Measurements from ENCODE around the gene OLFML1. TPM values are rescaled to one million over a fixed set of nuclear protein-coding genes. Genes with fewer than 3 reads are reported as not detected.

The OLFML1 gene
- total RNA-seq, 1 donor from 2014 or later: not detected

- Mint-ChIP-seq H3K27ac (ENCODE audit: unreplicated experiment) (no peak overlapping the region), H3K27me3 (ENCODE audit: low read depth, unreplicated experiment) (peaks cover 2% of the 10 kb centered on the region), H3K4me3 (ENCODE audit: unreplicated experiment) (no peak overlapping the region), H3K36me3 (ENCODE audit: low read depth, unreplicated experiment) (no peaks in the 10 kb centered on the region), H3K9me3 (ENCODE audit: unreplicated experiment) (no peaks in the 10 kb centered on the region), H3K4me1 (ENCODE audit: low read depth, unreplicated experiment) (peaks cover 9% of the 10 kb centered on the region)
- Histone ChIP-seq H3K27me3 (ENCODE audit: insufficient read depth, low read length) (no peaks in the 10 kb centered on the region), H3K9me3 (ENCODE audit: insufficient read depth, low read depth, low read length) (no peaks in the 10 kb centered on the region), H3K4me3 (ENCODE audit: insufficient read depth, low read depth, low read length) (no peak overlapping the region), H3K9ac (ENCODE audit: low read length) (no peak overlapping the region), H3K79me2 (ENCODE audit: insufficient read depth, low read length) (no peaks in the 10 kb centered on the region), H3K36me3 (ENCODE audit: insufficient read depth, low read length) (no peaks in the 10 kb centered on the region), H3K27ac (ENCODE audit: low read depth, low read length) (no peak overlapping the region), H2AFZ (ENCODE audit: low read depth, low read length) (no peak overlapping the region), H4K20me1 (ENCODE audit: insufficient read depth, low read length) (no peaks in the 10 kb centered on the region), H3K4me1 (ENCODE audit: insufficient read depth, low read length) (no peaks in the 10 kb centered on the region), H3K4me2 (ENCODE audit: low read length) (no peak overlapping the region)
- FAIRE-seq (no peak), DNase-seq (ENCODE audit: low read depth) (no peak)
- TF ChIP-seq EZH2 (IDR thresholded peaks at IDR 0.05; ENCODE audit: insufficient read depth, low read length) (no peak), CTCF (IDR thresholded peaks at IDR 0.05; ENCODE audit: insufficient read depth, low read depth, low read length) (no peak)
Observed at GRCh38 chr11:7548659-7549274, 63.5 kb downstream of the OLFML1 start.

GRCh38 chr11:7549681-7550080 lies 64.4 kb downstream of the OLFML1 start:
- Histone ChIP-seq H2AFZ (ENCODE audit: low read depth, low read length) (no peak overlapping the region), H4K20me1 (ENCODE audit: insufficient read depth, low read length) (no peaks in the 10 kb centered on the region), H3K4me1 (ENCODE audit: insufficient read depth, low read length) (no peaks in the 10 kb centered on the region), H3K4me2 (ENCODE audit: low read length) (no peak overlapping the region), H3K4me3 (ENCODE audit: insufficient read depth, low read depth, low read length) (no peak overlapping the region), H3K9ac (ENCODE audit: low read length) (no peak overlapping the region), H3K36me3 (ENCODE audit: insufficient read depth, low read length) (no peaks in the 10 kb centered on the region), H3K9me3 (ENCODE audit: insufficient read depth, low read depth, low read length) (no peaks in the 10 kb centered on the region), H3K27ac (ENCODE audit: low read depth, low read length) (no peak overlapping the region), H3K27me3 (ENCODE audit: insufficient read depth, low read length) (no peaks in the 10 kb centered on the region), H3K79me2 (ENCODE audit: insufficient read depth, low read length) (no peaks in the 10 kb centered on the region)
- H3K27me3 Mint-ChIP-seq (ENCODE audit: low read depth, unreplicated experiment): peaks cover 2% of the 10 kb centered on the region
- no peak for FAIRE-seq
- H3K4me1 Mint-ChIP-seq (ENCODE audit: low read depth, unreplicated experiment): peaks cover 9% of the 10 kb centered on the region
- no peak overlapping the region for H3K27ac Mint-ChIP-seq (ENCODE audit: unreplicated experiment)
- H3K36me3 Mint-ChIP-seq (ENCODE audit: low read depth, unreplicated experiment): no peaks in the 10 kb centered on the region
- H3K4me3 Mint-ChIP-seq (ENCODE audit: unreplicated experiment): no peak overlapping the region
- no peak for TF ChIP-seq EZH2 (IDR thresholded peaks at IDR 0.05; ENCODE audit: insufficient read depth, low read length)
- no peak for TF ChIP-seq CTCF (IDR thresholded peaks at IDR 0.05; ENCODE audit: insufficient read depth, low read depth, low read length)
- no peak for DNase-seq (ENCODE audit: low read depth)
- no peaks in the 10 kb centered on the region for H3K9me3 Mint-ChIP-seq (ENCODE audit: unreplicated experiment)

GRCh38 chr11:7551571-7551970 lies 66.3 kb downstream of the OLFML1 start:
- Mint-ChIP-seq H3K36me3 (ENCODE audit: low read depth, unreplicated experiment) (no peaks in the 10 kb centered on the region), H3K4me1 (ENCODE audit: low read depth, unreplicated experiment) (peaks cover 9% of the 10 kb centered on the region), H3K9me3 (ENCODE audit: unreplicated experiment) (no peaks in the 10 kb centered on the region), H3K27ac (ENCODE audit: unreplicated experiment) (no peak overlapping the region), H3K27me3 (ENCODE audit: low read depth, unreplicated experiment) (peaks cover 8% of the 10 kb centered on the region), H3K4me3 (ENCODE audit: unreplicated experiment) (no peak overlapping the region)
- Histone ChIP-seq H3K9ac (ENCODE audit: low read length) (no peak overlapping the region), H3K36me3 (ENCODE audit: insufficient read depth, low read length) (no peaks in the 10 kb centered on the region), H2AFZ (ENCODE audit: low read depth, low read length) (no peak overlapping the region), H3K4me1 (ENCODE audit: insufficient read depth, low read length) (no peaks in the 10 kb centered on the region), H3K79me2 (ENCODE audit: insufficient read depth, low read length) (no peaks in the 10 kb centered on the region), H3K4me2 (ENCODE audit: low read length) (no peak overlapping the region), H4K20me1 (ENCODE audit: insufficient read depth, low read length) (no peaks in the 10 kb centered on the region), H3K27ac (ENCODE audit: low read depth, low read length) (no peak overlapping the region), H3K4me3 (ENCODE audit: insufficient read depth, low read depth, low read length) (no peak overlapping the region), H3K27me3 (ENCODE audit: insufficient read depth, low read length) (no peaks in the 10 kb centered on the region), H3K9me3 (ENCODE audit: insufficient read depth, low read depth, low read length) (no peaks in the 10 kb centered on the region)
- TF ChIP-seq EZH2 (IDR thresholded peaks at IDR 0.05; ENCODE audit: insufficient read depth, low read length): no peak
- TF ChIP-seq CTCF (IDR thresholded peaks at IDR 0.05; ENCODE audit: insufficient read depth, low read depth, low read length): no peak
- no peak for FAIRE-seq
- DNase-seq (ENCODE audit: low read depth): no peak
